ENCODE results near the gene PLXNB2.

The PLXNB2 gene

DNA sequence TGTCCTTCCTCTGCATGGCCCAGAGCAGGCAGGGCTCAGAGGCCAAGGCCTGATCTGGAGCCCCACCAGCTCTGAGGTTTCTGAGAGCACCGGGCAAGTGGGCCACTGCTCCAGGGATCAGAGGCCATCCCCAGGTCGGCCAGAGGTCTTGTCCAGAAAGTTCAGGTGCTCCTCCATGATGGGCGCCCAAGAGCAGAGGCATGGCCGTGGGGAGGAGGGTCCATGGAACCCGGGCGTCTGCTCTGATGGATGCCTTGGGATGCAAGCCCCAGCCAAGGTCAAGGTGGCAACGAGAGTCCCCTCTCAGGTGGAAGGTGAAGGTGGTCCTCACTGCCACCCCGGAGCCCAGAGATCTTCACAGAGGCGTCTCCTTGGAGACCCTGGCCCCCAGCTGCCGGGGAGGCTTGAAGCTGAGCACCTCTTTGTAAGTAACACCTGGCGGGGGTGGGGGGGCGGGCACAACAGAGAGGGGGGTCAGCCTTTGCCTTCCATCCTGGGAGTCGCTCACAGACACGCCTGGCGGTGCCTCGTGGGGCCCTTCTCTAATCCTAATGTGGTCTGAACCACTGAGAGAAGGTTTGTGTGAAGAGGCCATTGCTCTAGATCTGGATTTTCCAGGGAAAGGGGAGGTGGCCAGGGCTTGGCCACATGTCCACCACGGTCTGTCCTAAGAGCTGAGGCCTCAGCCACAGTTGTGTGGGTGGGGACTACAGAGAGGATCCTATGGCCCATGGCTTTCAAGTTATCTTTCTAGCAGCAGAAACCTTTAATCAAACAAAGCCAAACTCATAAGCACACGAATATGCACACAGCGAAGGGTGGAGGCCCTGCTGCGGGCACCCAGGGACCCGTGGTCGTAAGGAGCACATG, 54.2 kb downstream of the PLXNB2 start:
- DNase-seq (ENCODE audit: low read depth in 2 of 2, low spot score in 1 of 2) = no peak

DNA sequence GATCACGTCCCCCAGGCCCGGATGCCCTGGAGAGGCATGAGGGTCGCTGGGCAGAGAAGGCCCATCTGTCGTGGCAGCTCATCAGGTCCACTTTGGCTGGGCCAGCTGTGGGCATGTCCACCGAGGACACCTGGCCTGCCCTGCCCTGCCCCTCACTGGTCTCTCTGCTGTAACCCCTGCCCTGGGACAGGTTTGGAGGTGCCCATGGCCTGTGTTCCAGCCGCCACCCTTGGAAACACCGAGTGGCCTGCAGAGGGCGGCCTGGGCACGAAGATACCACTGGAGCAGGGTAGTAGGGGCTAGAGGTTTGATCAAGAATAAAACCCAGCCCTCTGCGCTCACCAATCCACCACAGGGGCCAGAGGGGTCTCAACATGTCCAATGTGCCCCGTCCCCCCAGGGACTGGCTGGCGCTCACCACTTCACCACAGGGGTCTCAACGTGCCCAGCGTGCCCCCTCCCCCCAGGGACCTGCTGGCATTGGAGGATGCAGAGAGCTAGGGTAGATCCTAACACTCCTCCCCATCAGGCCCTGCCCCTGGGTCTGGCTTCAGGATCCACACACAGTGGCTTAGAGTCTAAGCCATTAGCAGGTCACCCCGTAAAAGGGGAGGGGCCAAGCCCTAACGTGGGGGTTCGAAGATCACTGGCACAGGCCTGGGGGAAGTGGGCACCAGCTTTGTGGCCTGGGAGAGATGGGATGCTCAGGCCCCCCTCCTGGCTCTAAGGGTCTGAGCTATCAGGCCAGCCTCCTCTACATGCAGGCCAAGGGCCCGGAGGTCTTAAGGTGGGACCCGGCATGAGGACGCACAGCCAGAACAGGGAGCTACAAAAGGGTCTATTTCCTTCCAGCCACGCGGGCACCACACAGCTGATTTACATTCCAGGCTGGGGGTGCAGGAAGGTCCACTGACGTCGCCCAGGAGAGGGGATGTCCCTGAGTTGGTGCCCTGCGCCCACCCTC, 55.1 kb downstream of the PLXNB2 start:
- DNase-seq (ENCODE audit: low read depth in 2 of 2, low spot score in 1 of 2) = peak; percentile 50 to 56

DNA sequence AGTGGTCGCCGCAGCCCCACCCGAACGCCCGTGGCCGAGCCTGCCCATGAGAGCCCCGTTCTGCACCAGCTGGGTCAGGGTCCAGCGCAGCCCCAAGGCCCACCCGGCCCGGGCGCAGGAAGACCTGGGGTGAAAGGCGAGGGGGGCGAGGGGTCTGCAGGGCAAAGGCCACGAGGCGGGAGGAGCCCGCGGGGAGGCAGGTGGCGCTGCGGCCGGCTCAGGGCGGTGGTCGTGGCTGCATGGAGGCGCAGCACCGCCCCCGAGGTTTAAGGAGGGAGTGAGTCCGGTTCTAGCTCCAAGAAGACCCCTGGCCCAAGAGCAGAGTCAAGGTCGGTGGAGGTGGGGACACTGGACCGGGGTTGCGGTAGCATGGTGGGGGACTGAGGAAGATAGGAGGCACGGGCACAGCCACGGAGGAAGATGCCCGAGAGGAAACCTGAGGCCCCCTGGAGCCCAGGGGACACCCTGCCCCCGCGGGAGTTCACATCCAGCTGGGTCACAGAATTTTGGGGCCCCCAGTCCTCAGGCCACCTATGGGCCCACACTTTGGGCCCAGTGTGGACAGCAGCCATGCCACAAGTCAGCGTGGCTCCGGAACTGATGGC, 55.9 kb downstream of the PLXNB2 start:
- DNase-seq (ENCODE audit: low read depth in 2 of 2, low spot score in 1 of 2) = no peak

DNA sequence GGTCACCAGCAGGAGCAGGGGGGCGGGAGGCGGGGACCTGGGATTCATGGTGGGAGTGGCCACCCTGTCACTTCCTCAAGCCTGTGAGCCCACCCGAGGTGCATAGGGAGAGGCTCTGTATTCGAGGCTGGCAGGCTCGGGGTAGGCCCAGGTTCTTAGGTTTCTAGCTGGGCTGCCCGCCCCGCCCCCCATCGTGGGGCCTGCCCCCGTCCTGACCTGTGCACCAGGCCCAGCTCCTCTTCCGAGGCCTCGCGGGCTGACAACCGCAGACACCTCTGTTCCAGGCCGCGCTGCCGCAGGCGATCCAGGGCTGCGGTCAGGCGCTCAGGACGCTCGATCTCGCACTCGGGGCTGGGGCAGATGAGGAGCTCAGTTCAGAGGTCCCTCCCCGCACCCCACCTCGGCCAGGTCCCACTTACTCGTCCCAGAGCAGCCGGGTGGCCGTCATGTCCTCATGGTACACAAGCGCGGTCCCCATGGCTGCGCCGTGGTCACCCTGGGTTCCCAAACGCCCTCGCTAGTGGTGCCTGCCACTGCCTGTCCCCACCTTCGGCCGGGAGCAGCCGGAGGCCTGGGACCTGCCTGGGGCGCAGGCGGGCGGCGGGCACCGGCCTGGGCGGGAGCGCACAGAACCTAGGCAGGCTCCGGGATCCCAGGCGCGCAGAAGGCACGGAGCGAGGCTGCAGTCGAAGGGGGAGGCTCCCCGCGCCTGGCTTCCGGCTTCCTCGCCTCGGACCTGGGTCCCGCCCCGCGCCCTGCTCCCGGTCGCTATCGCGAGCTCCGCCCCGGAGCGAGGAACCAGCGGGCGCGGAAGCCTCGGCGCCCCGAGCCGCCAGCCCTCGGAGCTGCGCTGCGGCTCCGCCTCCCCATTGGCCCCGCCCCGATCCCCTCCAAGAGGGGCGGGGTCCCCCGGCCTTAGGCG, 56.6 kb downstream of the PLXNB2 start, which contains the start of gene HDAC10:
TSS of gene HDAC10 (minus strand) at position 711 of the 922 bp plus-strand sequence. CDS start at position 478, 233 bp downstream.
- peak; percentile 22 to 55 for DNase-seq (ENCODE audit: low read depth in 2 of 2, low spot score in 1 of 2)

DNA sequence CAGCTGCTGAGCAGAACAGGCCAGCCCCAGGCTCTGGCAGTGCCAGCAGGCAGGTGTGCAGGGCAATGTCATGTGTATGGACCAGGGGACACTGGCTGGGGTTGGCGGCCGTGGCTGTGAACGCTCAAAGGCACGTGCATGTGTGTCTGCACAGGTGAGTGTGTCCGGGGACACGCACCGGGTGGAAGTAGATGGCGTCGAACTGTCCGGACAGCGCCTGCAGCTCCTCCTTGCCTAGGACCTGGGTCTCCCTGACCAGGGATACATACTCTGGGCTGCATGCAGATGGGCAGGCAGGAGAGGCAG, 57.2 kb downstream of the PLXNB2 start:
- no peak for DNase-seq (ENCODE audit: low read depth in 2 of 2, low spot score in 1 of 2)

DNA sequence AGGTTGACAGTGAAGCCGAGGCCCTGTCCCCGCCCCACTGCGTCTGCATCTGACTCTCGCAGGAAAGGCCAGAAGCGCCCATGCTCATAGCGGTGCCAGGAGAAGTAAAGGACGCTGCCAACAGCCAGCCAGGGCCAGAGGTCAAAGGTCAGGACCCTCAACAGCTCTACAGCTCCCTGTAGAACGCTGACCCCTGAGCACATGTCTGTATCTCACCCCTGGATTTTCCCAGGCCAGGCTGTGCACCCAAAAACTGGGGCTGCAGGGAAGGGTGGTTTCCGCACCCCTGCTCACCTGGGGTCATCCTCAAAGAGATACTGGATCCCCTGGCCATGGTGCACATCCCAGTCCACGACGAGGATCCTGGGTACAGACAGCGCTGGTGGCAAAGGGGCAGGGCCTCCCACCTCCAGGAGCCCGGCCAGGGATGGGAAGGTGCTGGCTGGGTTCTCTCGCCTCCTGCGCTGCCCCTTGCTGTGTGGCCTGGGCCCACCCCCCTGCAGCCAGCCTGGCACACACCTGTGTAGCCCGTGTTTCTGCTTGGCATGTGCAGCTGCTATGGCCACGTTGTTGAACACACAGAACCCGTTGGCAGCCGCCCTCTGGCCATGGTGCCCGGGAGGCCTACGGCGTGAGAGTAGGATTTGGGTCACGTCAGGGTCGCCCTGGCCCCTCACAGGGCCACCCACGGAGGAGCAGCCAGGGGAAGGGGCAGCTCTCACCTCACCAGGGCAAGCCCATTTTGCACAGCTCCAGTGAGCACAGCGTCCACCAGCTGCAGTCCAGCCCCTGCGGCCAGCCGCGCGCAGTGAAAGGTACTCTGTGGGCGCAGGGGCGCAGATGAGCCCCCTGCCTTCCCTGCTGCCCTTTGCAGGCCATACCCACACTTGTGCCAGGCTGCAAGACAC, 57.9 kb downstream of the PLXNB2 start:
- no peak for DNase-seq (ENCODE audit: low read depth in 2 of 2, low spot score in 1 of 2)

DNA sequence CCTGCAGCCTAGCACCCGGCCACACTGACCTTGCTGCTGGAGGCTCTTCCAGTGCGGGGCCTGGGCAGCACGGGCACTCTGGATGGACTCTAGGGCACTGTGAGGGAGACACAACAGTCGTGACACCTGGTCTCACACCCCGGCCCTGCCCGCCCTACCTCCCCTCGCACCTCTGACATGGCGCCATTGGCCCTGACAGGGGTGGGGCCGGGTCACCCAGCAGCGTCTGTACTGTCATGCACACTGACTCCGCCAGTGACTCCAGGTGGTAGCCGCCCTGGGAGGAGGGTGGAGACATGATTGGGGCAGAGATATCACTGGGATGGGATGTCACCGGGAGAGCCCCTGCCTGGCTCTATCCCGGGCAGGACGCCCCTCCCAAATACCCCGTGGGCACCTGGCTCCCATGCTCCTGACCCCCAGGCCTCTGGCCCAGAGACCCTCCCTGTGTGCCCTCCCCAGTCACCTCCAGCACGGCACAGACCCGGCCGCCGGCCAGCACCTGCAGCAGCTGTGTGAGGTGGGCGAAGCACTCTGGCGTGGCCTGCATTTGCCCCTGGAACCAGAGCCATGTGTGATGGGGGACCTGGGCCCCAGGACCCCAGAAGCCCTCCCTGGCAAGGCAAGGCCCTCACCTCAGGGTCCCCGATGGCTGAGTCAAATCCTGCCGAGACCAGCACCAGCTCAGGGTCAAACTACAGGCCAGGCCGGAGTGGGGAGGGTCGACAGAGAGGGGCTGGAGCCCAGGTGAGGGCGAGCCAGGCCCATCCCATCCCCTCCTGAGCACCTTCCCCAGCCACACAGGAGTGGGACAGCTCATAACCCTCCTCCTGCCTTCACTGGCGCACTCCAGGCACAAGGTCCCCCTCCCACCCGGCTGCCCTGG, 59.0 kb downstream of the PLXNB2 start:
- no peak for DNase-seq (ENCODE audit: low read depth in 2 of 2, low spot score in 1 of 2)

DNA sequence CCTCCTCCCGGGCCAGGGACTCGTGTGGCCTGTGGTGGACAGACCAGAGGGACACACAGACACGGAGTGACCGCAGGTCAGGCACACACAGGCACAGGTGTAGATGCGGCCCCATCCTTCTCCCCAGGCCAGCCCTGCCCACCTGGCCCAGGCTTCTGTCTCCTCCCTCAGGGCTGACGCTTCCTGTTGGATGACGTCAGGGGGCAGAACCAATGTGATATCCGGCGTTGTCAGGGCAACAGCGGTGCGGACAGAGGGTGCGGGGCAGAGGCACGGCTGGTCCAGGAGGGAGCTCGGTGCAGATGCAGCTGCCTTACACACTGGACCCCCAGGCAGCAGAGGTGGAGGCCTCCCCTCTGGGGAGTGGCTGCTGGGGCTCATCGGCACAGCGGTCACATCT, 59.7 kb downstream of the PLXNB2 start:
- no peak for DNase-seq (ENCODE audit: low read depth in 2 of 2, low spot score in 1 of 2)

DNA sequence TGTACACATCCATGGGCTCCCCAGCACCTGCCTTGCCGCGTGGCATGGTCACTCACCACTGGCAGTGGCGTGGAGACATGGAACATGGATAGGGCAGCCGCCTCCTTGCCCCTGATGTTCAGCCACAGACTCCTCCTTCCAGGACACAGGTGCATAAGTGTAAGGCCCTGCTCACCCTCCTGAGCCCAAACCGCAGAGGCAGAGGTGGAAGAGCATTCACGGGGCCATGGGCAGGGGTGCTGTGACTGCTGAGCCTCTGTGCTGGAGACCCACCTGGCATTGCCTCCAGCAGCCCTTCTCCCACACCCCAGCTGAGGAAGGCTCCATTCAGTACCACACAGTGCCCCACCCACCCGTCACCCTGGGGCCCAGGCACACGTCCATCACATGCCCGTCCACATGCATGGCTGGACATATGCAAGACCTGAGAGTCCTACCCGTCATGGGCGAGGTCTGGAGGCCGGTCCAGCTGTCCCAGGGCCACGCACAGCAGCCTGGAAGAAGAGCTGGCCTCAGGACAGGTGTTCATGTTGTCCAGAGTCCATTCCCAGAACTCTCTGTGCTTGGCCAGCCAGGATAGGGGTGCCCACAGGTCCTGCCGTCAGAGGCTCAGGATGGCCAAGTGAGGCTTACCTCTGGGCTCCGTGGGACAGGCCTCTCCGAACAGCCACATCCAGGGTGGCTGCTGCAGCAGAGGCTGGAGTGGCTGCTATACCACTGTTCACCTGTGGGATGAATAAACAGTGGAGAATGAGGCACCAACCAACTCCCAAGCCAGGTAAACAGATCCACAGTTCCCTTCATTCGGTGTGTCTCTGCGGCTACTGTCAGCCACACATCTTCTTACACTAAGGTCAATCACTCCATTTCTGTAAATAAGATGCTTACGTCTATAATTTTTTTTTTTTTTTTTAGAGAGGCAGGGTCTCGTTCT, 60.9 kb downstream of the PLXNB2 start:
- no peak for DNase-seq (ENCODE audit: low read depth in 2 of 2, low spot score in 1 of 2)

DNA sequence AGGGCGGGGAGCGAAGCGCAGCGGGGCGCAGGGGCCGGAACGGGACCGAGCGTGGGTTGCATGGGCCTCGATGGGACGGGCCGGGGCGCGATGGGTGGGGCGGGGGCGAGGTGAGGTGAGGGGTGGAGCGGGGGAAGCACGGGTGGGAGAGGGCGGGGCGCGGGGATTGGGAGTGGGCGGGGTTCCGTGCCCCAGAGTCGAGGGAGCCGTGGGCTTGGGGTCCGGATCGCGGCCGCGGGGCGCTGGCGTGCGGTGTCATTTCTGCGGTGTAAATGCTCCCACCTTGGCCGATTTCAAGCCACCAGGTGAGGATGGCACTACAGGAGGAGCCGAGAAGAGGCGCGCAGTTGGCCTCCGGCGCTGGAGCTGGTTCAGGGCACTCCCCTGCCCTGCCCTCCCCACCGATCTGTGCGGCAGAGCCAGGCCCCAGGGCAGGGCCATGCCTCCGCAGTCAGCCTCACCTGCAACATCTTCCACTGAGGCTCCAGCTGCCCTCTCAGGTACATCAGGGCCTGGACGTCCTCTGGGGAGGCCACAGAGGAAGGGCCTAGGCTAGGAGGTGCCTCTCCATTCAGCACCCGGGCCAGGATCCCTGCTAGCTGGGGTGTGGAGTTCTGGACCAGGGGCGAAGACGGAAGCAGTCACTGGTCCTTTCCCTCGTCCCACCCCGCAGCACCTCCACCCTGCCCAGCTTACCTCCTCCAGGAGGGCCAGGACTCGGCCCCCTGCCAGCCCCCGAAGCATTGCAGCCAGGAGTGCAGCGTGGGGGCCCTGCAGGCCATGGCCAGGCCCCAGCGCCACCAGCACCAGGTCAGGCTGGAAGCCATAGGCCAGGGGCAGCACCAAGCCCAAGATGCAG, 62.0 kb downstream of the PLXNB2 start:
- no peak for DNase-seq (ENCODE audit: low read depth in 2 of 2, low spot score in 1 of 2)

DNA sequence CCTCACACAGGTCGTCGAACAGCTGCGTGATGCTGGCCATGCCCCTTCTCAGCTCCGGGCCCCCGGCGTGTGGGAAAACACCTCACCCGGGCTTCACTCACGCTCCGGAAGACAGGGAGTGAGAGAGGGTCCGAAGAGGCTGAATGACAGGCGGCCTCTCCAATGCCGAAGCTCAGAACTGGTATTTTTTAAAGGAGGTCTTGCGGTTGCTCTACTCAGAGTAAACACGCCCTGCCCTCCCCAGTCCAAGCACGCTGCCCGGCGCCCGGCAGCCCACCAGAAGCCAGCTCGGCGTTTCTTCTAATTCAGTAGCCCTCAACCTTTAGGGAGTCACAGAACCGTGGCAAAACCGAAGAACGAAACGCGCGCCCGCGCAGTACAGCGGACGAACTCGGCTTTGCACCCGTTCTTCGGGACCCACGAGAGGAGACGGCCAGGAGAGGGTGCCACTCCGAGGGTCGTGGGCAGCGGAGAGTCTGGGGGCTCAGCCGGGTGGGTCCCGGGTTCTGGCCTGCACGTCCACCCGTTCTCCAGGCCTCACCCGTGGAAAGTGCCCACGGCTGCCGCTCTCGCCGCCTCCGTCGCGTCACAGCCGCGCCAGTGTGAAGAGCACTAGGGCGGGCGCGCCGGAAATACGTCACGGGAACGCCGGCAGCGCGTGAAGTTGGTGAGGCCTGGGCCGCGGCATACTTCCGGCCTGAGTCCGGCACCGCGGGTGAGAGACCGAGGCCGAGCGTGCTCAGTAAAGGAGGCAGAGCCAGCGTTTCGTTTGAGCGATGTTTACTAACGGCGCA, 62.8 kb downstream of the PLXNB2 start, which contains the start of gene TUBGCP6:
TSS of gene TUBGCP6 (minus strand) at position 604 of the 794 bp plus-strand sequence. CDS start at position 40, 564 bp downstream.
- DNase-seq (ENCODE audit: low read depth in 2 of 2, low spot score in 1 of 2) = peak; percentile 83 to 88

DNA sequence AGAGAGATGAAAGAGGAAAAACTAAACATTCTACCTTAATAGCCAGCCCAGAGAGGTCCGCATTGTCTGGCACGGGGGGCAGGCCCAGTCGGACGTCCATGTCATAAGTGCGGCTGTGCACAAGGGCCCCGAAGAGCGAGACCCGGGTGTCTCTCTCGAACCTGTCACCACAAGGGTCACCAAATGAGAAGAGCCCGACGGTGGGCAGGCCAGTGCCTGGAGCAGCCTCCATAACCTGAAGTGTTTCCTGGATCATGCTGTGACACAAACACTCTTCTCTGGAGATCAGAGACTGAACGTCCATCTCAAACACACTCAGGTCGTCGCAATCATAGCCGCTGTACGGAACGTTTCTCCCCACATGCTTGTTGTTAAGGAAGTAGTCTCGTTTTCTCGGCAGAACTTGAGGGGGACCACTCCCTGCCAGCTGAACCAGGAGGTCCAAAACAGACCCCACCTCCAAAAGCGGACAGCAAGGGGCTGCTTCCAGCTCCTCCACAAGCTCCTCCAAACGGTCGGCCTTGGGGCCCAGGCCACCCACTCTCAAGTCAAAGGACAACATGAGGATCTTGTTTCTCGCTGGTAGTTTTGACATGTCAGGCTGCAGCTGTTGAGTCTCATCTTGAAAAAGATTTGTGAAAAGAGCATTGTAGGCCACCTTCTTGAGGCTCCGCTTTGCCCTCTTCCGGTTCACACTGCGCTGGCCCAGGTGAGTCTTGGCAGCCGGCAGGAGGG, 63.6 kb downstream of the PLXNB2 start:
- DNase-seq (ENCODE audit: low read depth in 2 of 2, low spot score in 1 of 2) = no peak

DNA sequence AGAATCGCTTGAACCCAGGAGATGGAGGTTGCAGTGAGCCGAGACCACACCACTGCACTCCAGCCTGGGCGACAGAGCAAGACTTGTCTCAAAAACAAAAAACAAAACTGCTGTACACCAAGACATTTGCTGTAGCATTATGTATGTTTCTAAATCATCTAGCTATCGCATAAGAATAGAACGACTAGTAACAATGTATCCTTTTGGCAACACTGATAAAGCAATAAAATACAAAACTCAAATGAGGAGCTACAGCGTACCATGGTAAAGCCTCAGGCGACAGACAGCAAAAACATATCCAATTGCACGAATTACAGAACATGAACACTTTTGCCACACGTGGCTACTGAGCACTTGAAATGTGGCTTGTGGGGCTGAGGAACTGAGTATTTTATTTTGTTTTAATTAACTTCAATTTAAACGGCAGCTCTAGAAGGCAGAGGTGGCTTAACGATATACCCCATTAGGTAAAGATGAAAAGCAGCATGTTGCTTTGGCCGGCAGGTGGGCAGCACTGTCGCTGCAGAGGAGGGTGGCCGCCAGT, 65.0 kb downstream of the PLXNB2 start:
- no peak for DNase-seq (ENCODE audit: low read depth in 2 of 2, low spot score in 1 of 2)

DNA sequence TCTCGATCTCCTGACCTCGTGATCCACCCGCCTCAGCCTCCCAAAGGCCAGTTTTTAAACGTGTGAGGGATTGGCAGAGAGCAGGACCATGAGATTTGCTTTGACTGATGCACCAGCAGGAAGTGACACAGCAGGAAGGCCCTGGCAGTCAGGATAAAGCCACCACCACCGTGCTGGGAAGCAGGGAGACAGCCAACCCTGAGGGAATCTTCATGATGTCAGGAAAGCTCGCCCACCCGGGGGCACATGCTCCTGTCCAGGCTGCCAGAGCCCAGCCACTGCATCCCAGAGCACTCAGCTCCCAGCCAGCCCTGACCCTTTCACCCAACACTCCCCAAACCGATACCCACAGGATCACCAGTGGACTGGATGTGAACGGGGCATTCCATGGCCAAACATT, 68.7 kb downstream of the PLXNB2 start:
- no peak for DNase-seq (ENCODE audit: low read depth in 2 of 2, low spot score in 1 of 2)
